IPS-18a (cell line): ENCODE measurements around the gene BLVRA.
"Not testable (repeated sequence)": the region's sequence is repeated elsewhere in the genome, so short reads cannot be mapped to it uniquely, and the experiment has no call there.

Experiments
- H3K27ac ChIP-seq: one replicate; pipeline ENCODE4 v1.5.1; 2013; ENCODE audit warnings: low read length
- H3K27me3 ChIP-seq: one replicate; pipeline ENCODE4 v1.6.1; 2013; ENCODE audit warnings: mild to moderate bottlenecking, low read length; ENCODE audit not compliant: control insufficient read depth, insufficient read depth
- H3K36me3 ChIP-seq: one replicate; pipeline ENCODE4 v1.6.1; 2013; ENCODE audit warnings: low read depth, low read length; ENCODE audit not compliant: control insufficient read depth
- H3K4me1 ChIP-seq: one replicate; pipeline ENCODE4 v1.6.1; 2013; ENCODE audit warnings: low read depth, low read length; ENCODE audit not compliant: control insufficient read depth
- H3K4me3 ChIP-seq: one replicate; pipeline ENCODE4 v1.5.1; 2013; ENCODE audit warnings: low read length
- H3K9ac ChIP-seq: one replicate; pipeline ENCODE4 v1.6.1; 2013; ENCODE audit warnings: mild to moderate bottlenecking, low read length, moderate library complexity
- H3K9me3 ChIP-seq: one replicate; pipeline ENCODE4 v1.6.1; 2013; ENCODE audit warnings: low read depth, low read length; ENCODE audit not compliant: control insufficient read depth

The BLVRA gene

DNA sequence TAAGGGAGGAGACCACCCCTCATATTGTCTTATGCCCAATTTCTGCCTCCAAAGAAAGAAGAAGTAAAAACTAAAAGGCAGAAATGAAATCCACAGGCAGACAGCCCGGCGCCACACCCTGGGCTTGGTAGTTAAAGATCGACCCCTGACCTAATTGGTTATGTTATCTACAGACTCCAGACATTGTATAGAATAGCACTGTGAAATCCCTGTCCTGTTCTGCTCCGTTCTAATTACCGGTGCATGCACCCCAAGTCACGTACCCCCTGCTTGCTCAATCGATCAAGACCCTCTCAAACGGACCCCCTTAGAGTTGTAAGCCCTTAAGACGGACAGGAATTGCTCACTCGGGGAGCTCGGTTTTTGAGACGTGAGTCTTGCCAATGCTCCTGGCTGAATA is 66.0 kb downstream of the BLVRA start:
- H3K4me1 ChIP-seq: peaks cover 14% of the 10 kb centered on the region
- H3K9me3 ChIP-seq, H3K27me3 ChIP-seq, H3K9ac ChIP-seq, H3K4me3 ChIP-seq, H3K36me3 ChIP-seq, H3K27ac ChIP-seq: not testable (repeated sequence)

DNA sequence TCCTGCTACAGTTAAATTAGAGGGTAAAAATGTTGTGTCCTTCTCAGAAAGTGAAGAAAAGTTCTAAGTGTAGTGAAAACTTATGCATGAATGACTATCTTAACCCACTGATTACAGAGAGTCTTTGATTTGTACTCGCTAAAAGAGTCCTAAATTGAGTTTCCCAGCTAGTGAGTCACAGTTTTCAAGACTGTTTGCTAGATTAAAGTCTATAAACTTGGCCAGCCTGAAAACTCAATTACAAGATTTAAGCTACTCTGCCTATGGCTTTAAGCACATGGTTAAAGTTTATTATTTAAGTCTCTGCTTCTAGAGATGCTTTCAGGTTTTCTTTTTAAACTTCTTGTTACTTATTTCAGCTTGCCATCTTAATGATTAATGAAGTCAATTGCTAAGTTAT is 66.5 kb downstream of the BLVRA start:
- Histone ChIP-seq H3K9me3 (no peaks in the 10 kb centered on the region), H3K9ac (no peak overlapping the region), H3K36me3 (no peaks in the 10 kb centered on the region), H3K27me3 (no peaks in the 10 kb centered on the region), H3K4me3 (no peak overlapping the region), H3K4me1 (peaks cover 14% of the 10 kb centered on the region), H3K27ac (no peak overlapping the region)

DNA sequence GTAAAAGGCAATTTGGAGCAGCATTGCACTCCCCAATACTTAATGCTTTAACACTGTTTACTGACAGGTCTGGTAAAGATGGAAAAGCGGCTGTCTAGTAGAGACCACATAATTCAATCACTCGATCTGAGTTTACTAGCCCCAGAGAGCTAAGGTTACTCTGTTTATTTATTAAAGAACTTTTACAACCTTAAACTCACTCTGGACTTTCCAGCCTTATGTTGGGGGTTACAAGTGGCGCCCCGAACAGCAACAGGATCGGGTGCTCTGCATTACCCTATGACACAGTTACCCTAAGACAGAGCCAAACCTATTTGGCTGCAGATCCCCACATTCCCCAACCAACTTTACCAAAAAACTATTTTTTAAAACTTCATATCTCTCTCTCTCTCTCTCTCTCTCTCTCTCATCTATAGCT is 66.9 kb downstream of the BLVRA start:
- Histone ChIP-seq H3K9me3 (no peaks in the 10 kb centered on the region), H3K36me3 (no peaks in the 10 kb centered on the region), H3K4me1 (peaks cover 14% of the 10 kb centered on the region), H3K4me3 (no peak overlapping the region), H3K27me3 (no peaks in the 10 kb centered on the region), H3K9ac (no peak overlapping the region), H3K27ac (no peak overlapping the region)

- not testable (repeated sequence) for H3K27me3 ChIP-seq, H3K27ac ChIP-seq, H3K9me3 ChIP-seq, H3K4me3 ChIP-seq, H3K36me3 ChIP-seq, H3K9ac ChIP-seq
- peaks cover 14% of the 10 kb centered on the region for H3K4me1 ChIP-seq
These were observed 72.4 kb downstream of the BLVRA start for GRCh38 chr7:43830917-43831316.

DNA sequence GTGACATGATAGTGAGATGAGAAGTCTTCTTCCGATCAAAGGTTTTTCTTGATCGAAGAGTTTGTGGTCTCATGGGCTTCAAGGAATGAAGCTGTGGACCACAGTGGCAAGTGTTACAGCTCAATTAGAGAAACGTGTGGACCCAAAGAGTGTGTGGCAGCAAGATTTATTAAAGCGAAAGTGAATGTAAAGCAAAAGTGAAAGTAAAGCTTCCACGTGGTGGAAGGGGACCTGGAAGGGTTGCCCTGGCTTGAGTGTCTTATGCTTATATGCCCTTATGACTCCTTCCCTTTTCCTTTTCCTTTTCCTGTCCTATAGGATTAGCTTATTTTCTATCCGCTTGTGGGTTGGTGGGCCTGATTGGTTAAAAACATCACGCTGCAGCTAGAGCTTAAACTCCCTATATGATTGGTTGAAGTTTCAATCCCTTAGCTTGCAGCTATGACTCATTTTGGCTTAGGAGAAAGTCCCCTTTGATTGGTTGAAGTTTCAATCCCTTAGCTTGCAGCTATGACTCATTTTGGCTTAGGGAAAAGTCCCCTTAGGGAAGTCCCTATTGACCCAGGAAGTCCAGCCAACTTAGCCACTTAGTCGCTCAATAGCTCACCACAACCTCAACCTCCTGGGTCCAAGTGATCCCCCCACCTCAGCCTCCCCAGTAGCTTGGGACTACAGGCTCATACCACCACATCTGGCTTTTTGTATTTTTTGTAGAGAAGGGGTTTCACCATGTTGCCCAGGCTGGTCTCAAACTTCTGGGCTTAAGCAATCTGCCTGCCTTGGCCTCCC is 76.2 kb downstream of the BLVRA start:
- Histone ChIP-seq H3K27me3 (no peaks in the 10 kb centered on the region), H3K27ac (no peak overlapping the region), H3K36me3 (no peaks in the 10 kb centered on the region), H3K4me3 (no peak overlapping the region), H3K9ac (no peak overlapping the region), H3K4me1 (peaks cover 4% of the 10 kb centered on the region), H3K9me3 (peaks cover 4% of the 10 kb centered on the region)

- H3K4me1 ChIP-seq: peaks cover 4% of the 10 kb centered on the region
- H3K4me3 ChIP-seq: peak overlapping the region; percentile 13
- no peaks in the 10 kb centered on the region for H3K27me3 ChIP-seq
- no peak overlapping the region for H3K9ac ChIP-seq
- no peaks in the 10 kb centered on the region for H3K36me3 ChIP-seq
- no peaks in the 10 kb centered on the region for H3K9me3 ChIP-seq
- no peak overlapping the region for H3K27ac ChIP-seq
These were observed 79.8 kb downstream of the BLVRA start for GRCh38 chr7:43838201-43838658.

GRCh38 chr7:43843296-43843695 is 84.8 kb downstream of the BLVRA start:
- Histone ChIP-seq H3K9ac (no peak overlapping the region), H3K27ac (no peak overlapping the region), H3K27me3 (no peaks in the 10 kb centered on the region), H3K9me3 (no peaks in the 10 kb centered on the region), H3K36me3 (no peaks in the 10 kb centered on the region), H3K4me1 (peaks cover 4% of the 10 kb centered on the region), H3K4me3 (no peak overlapping the region)

DNA sequence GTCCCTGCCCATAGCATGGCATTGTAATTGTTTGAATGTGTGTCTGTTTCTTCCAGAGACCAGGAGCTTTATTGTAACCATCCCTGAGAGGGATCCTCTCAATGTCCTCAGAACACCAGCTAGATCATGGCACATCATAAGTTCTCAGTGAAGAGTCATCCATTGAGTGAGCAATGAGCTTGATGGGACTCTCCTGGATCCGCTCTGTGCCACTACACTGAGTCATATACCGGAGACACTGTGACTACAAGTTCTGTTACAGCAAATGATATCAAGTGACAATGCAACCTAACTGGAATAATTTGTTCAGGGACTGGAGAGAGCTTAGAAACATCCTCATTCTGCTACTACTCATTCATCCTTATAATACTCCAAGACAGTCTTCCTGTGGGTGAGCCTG is 85.8 kb downstream of the BLVRA start:
- Histone ChIP-seq H3K27me3 (no peaks in the 10 kb centered on the region), H3K36me3 (no peaks in the 10 kb centered on the region), H3K9ac (no peak overlapping the region), H3K4me1 (no peaks in the 10 kb centered on the region), H3K4me3 (no peak overlapping the region), H3K27ac (no peak overlapping the region), H3K9me3 (no peaks in the 10 kb centered on the region)

DNA sequence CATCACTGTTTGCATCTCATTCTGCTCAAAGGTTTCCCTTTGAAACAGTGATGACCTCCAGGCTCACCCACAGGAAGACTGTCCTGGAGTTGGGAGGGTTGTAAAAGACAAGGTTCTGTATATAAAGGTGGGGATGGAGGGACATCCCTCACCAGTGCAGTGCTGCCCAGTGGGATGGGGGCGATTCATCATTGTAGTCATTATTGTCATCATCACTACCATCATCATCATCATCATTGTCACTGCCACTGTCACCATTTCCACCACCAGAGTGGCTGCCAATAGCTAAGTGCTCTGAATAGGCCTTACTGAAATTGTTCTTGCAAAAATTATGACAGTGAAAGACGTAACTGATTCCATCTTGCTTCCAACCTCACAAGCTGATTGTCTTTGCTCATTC is 86.2 kb downstream of the BLVRA start:
- Histone ChIP-seq H3K36me3 (no peaks in the 10 kb centered on the region), H3K4me3 (no peak overlapping the region), H3K9ac (no peak overlapping the region), H3K4me1 (no peaks in the 10 kb centered on the region), H3K9me3 (no peaks in the 10 kb centered on the region), H3K27ac (no peak overlapping the region), H3K27me3 (no peaks in the 10 kb centered on the region)

GRCh38 chr7:43847496-43847895 is 89.0 kb downstream of the BLVRA start:
- Histone ChIP-seq H3K4me3 (no peak overlapping the region), H3K4me1 (no peaks in the 10 kb centered on the region), H3K36me3 (no peaks in the 10 kb centered on the region), H3K9me3 (no peaks in the 10 kb centered on the region), H3K27me3 (no peaks in the 10 kb centered on the region), H3K27ac (no peak overlapping the region), H3K9ac (no peak overlapping the region)

- Histone ChIP-seq H3K9ac (no peak overlapping the region), H3K4me3 (no peak overlapping the region), H3K27ac (no peak overlapping the region), H3K36me3 (no peaks in the 10 kb centered on the region), H3K9me3 (no peaks in the 10 kb centered on the region), H3K4me1 (no peaks in the 10 kb centered on the region), H3K27me3 (no peaks in the 10 kb centered on the region)
These were observed 90.6 kb downstream of the BLVRA start for GRCh38 chr7:43849047-43849446.

DNA sequence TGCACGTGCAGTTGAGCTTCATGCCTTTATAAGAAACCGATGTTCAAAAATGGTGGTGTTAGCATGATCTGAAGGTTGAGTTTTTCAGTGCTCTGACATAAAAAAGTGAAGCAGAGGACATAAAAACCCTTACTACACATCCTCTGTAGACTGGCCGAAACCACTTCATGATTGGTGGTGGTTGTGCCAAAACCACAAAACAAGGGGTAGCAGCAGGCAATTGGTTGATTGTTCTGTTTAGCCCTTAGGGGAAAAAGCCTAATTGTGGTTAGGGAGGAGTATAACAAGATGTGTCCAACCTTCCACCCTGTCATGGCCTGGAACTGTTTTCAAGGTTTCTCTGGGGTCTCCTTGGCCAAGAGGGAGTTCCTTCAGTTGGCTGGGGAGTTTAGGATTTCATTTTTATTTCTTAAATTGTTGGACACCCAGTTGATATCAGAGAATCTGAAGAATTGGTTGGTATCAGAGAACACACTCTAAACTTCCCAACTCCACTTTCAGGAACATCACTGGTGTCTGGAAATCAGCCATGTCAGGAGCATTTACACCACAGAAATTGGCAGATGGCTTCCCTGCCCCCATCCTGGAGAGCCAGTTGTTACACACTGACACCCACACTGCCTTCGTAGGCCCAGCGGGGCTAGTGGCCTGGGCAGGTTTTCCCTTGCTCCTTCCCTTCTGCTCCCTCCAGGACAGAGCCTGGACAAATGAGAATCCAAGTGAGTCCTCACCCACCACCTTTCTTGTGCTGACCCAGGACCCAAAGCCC is 92.1 kb downstream of the BLVRA start:
- no peaks in the 10 kb centered on the region for H3K9me3 ChIP-seq
- H3K9ac ChIP-seq: no peak overlapping the region
- no peaks in the 10 kb centered on the region for H3K4me1 ChIP-seq
- H3K36me3 ChIP-seq: no peaks in the 10 kb centered on the region
- no peaks in the 10 kb centered on the region for H3K27me3 ChIP-seq
- no peak overlapping the region for H3K4me3 ChIP-seq
- H3K27ac ChIP-seq: no peak overlapping the region
